Effector CD4-positive, alpha-beta T cell (primary cell): ENCODE data around the gene NLRP10.

ENCODE experiments used
- DNase-seq: peaks from one replicate; pipeline ENCODE4 v3.0.0-alpha.2; 2020

Gene NLRP10

DNA sequence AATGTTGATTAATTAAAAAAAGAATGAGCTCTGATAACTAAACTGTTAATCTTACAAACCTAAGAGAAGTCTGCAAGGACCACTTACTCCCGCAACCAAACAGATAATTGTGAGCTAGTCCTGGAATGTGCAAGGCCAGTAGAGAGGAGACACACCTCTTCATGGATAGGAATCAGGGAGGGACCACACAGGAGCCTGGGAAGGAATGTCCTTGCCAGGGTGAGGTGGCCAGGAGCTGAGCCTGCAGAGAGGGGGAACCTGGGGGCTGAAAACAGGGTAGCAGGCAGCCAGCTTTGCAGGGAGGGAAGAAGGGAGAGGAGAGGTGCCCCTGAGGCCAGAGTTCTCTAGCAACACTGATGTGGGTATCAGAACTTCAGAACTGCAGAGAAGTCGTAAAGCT is 9.4 kb upstream of the NLRP10 start:
- no peak for DNase-seq

DNA sequence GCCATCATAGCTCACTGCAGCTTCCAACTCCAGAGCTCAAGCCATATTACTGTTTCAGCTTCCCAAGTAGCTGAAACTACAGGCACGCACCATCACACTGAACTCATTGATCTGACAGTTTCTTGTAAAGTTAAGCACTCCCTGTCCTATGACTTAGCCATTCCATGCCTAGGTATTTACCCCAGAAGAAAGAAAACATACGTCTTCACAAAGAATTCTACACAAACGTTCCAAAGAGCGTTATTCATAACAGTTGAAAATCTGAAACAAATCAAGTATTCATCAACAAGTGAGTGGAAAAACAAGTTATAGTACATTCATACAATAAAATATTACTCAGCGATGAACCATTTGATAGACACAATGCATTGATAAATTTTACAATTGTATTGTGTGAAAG is 7.8 kb upstream of the NLRP10 start:
- no peak for DNase-seq

DNA sequence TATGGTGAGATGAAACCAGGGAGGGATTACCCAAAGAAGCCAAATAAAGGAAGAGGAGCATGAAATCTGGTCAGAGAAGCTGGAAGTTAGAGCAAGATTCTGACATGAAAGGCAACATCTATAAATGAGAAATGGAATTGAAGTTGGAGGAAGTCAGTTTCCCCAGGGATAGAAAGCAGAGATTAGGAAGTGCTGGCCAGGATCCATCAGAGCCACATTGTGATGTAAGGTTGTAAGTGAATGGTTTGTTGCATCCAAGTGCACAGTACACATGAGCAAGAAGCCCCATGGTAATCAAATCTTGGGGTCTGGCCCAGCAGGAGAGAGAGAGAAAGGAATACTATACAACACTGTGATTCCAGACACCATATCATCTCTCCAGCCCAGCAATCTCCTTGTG is 6.6 kb upstream of the NLRP10 start:
- no peak for DNase-seq

DNA sequence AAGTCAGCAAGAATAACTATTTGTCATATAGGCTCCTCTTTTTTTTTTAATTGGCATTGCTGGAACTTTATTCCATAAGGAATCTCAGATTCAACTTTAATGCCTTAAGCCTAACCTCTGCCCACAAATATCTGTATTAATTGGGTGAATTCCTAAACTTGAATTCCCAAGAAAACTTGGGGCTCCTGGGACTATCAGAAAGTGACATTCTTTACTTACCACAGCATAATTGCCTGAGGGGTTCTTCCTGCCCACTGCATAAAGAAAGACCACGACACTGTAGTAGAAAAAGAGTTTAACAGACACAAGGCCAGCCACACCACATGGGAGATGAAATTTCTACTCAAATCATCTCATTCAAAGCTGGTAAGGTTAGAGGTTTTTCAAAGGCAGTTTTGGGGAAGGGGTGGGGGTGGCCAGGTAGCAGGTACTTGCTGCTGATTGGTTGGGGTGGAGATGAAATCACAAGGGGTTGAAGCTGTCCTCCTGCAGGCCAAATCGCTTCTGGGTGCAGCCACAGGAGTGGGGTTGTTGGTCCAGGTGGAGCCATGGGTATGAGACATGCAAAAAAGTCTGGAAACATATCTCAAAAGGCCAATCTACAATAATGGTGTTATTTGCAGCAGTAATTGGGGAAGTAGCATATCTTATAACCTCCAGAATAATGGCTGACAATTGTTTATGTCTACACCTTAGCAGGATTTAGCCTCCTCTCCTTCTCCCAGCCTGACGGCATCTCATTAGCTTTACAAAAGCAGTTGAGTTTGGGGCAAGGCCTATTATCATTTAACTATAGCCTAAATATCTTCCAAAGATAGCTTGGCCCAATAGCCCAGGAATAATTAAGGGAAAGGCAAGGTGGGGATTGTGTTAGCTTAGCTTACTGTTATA is 4.8 kb upstream of the NLRP10 start:
- DNase-seq, result no peak

DNA sequence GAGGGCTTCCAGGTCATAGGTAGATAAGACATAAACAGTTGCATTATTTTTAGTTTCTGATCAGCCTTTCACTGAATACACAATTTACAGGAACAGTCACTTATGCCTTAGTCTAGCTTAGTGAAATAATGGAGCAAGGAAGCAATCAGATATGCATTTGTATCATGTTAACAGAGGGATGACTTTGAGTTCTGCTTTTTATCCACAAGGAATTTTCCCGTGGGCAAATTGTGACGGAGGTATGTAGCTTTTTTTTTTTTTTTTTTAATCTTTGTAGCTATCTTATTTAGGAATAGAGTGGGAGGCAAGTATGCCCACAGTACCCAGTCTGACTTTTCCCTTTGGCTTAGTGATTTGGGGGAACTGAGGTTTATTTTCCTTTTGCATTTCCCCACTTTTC is 3.4 kb upstream of the NLRP10 start:
- DNase-seq, result no peak

DNA sequence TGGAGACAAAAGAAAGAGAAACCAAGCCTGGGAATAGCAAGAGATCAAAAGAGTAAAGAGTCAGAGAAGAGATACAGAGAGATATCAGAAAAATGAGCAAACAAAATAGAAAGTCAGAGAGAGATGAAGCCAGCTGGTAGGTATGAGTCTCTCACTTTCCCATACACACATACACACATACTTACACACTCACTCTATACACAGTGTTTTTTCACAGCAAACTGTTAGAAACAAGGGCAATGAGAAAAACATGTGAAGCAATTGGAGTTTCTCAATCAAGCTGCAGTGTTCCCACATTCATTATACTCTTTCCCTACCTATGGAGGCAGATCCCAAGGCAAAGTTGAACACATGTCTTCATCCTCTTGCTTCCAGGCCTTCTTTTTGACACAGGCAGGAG is 2.6 kb upstream of the NLRP10 start:
- no peak for DNase-seq

DNA sequence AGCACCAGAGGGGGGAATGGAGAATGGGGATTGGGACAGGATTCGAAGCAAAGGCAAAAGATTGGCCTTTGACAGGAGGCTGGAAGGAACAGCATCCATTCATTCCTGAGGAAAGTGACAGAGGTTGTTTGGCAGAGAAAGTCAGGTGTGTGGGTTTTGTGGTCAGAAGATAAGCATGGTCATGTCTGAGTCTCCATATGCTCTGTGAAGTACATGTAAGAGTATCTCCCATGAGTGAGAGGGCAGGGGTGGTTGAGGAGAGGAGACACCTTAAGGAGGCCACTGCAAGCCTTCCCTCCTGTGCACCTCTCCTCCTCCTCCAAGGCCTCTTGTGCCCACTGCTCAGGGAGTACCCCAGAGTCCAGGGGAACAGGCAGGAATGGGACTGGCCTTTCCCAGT is 1.9 kb upstream of the NLRP10 start:
- DNase-seq, result no peak

DNA sequence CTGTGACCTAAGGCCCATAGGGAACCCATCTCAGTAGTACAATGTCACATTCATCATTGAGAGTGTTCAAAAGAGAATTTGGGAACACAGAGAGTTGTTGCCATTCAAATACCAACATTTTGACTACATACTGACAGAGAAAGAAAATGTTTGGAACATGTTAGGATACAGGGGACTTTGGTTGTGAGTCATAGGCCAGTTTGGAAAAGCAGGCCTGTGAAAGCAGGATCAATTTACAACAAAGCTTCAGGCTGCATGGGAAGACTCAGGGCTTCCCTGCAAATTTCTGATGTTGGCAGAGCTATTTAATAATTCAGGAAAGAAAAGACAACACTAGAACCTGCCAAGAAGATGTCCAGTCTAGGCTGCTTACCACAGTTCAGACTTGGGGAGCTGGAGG is 374 bp downstream of the NLRP10 start:
- no peak for DNase-seq

DNA sequence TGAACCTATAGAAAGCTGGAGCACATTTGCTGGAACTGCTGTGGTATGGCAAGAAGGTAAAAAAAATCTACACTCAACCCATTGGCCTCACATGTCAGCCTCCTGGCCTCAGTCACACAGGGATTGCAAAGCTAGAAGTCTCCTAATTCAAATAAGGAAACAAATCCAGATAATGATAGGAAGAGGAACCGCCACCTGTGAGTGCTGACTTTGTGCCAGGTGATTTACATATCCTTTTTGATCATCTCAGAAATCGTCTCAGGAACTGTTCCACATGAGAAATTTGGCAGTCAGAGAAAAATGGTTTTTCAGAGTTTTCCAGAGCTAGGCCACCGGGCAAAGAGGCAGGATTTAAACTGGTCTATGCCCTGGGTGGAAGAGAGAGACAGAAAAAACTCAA is 986 bp downstream of the NLRP10 start:
- DNase-seq, result no peak

DNA sequence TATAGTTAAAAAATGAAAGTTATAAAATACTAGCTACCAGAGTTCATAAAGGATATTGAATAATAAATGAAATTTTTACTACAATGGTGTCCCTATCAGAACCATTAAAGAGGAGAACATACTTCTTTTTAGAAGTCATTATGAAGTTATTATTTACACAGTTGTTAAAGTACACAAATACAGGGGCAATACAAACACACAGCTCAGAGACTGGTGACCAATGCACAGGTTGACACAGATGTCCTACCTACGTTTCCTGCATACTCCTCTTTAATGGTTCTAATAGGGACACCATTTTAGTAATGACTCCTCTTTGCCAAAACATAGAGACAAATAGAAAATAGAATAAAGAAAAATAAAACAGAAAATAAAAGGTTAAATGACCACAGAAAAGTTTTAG is 10.1 kb downstream of the NLRP10 start:
- DNase-seq, result no peak

DNA sequence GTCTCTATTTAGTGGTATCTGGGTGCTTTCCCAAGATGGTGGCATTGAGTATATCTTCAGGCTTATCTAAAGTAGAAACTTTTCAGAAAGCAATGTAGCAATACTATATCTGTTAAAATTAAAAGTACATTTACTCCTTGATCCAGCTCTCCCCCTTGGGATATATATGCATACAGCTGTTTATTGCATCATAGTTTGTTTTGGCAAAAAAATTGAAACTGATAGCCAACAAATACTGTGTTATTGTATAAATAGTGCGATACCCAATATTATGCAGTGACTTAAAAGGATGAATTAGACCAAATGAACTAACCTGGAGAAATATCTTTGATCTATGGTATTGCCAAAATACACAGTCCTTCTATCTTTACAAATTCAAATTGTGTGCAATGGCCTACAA is 15.3 kb downstream of the NLRP10 start:
- DNase-seq, result no peak

DNA sequence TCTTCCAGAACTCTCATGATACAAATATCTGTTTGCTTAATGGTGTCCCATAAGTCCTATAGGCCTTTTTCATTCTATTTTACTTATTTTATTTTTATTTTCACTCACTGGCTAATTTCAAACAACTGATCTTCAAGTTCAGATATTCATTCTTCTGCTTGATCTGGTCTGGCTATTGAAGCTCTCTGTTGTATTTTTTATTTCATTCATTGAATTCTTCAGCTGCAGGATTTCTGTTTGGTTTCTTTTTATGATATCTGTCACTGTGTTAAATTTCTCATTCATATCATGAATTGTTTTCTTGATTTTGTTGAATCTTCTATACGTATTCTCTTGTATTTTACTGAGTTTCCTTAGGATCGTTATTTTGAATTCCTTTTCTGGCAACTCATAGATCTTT is 21.1 kb downstream of the NLRP10 start:
- no peak for DNase-seq

DNA sequence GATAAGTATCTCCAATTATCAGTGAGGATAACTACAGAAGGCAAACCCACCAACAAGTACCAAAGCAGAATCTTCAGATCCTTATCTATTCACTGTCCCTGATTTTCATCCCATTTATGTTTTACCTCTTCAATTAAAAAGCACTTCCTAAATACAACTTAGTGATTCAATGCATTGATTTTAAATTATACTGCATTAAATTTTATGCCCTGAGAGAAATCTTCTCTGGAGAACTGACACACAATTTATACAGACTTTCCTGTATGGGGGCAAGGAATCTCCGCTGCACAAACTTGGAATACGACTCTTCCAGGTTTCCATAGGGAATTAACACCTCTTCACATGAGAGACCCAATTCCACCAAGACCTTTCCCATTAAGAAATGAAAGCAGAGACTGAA is 23.6 kb downstream of the NLRP10 start, which contains the start of gene OR10A3:
Gene OR10A3 (minus strand): TSS at position 101 of the 400 bp plus-strand sequence. CDS start 2,188 bp downstream, outside the sequence.
- no peak for DNase-seq

DNA sequence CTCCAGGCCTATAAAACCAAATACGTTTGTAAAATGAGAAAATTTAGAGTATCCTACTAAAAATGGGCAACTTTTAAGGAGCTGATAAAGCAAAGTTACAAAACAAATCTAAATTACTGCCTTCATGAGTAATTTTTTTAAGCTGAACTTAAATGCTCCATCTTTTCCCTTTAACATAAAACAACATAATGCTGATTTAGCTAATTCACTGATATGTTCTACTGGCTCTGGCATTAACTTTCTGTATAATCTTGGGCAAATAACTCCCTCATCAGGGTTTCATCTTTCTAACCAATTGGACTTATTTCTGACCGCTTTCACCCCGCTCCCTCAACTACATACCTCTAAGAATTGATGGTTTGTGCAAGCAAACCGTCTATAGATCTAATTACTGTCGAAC is 24.1 kb downstream of the NLRP10 start:
- DNase-seq, result no peak

DNA sequence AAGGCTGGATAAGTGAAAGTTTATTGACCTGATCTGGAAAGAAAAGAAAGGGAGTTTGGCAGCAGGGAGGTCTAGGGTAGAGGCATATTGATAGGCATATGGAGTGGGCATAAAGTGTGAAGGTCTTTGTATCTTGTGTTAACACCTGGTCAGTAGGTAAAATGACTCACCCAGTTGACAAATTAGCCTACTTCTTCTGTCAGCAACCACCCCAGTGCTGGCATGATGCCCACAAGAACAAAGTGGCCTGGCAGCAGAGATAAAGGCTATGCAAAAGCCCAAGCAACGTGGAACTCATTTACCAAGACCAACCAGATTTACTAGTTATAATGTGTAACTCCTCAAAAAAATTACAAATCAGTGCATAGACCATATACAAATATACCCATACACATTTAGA is 28.6 kb downstream of the NLRP10 start:
- no peak for DNase-seq

DNA sequence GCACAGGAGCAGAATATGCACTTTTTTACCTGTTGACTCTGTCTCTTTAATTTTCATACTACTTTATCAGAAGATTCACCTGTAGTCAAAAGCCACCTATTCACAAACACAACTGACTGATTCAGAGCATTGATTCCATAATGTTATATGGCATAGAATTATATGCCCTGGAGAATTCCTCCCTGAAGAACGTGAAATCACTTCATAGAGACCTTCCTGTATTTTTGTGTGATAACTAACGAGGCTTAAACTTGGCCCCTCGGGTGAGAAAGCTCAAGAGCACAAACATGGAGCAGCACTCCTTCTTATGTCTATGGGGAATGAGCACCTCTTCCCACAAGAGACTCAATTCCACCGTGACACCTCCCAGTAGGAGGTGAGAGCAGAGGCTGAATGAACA is 34.1 kb downstream of the NLRP10 start, which contains the start of gene OR10A6:
Gene OR10A6 (minus strand): TSS at position 101 of the 400 bp plus-strand sequence. CDS start 2,606 bp downstream, outside the sequence.
- no peak for DNase-seq

DNA sequence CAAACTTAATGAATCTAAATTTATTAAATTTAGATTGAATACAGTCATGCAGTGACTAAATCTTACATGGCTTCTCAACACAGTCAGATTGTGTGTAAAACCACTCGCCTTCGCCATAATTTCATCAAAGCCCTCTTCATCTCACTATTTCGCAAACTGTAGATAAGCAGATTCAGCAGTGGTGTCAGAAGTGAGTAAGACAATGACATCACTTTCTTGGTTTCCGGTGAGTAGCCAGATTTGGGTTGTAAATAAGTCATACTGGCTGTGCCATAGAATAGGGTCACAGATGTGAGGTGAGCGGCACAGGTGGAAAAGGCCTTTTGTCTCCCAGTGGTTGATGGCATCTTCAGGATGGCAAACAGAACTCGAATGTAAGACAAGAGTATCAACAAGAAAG is 37.6 kb downstream of the NLRP10 start:
- DNase-seq, result no peak

DNA sequence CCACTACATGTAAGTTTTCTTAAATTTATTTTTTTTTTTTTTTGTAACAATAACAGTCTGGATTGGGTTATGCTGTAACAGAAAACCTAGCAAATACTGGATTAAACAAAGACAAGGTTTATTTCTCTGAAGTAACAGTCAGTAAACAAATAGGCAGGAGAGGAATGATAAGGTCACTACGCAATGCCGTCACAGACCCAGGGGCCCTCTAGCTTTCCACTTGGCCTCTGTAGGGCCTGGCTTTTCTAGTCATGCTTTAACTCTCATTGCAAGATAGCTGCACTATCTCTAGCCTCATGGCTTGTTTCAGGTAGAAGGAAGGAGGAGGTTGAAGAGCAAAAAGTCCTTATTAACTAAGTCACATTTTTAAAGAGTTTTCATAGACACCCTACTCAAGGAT is 40.7 kb downstream of the NLRP10 start:
- no peak for DNase-seq

DNA sequence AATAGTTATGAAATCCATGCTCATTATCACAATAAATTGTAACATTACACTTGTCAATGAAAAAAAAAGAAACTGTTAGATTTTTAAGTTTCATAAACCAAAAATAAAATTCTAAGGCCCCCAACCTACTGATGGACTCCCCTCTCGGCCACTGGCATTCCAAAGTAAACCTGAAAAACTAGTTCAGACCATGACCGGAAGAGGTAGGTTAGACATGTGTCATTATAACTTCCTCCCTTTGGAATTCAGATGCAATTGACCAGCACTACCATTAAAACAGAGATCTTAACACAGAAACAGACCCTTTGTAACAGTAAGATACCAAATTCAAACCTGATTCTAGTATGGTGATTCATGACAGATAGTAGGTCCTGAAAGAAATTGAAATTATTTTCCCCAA is 47.1 kb downstream of the NLRP10 start:
- no peak for DNase-seq
